HepG2 (cell line): ENCODE data around the gene ZXDC. TPM values are rescaled to one million over a fixed set of nuclear protein-coding genes. Genes with fewer than 3 reads are reported as not detected.

Source experiments
- BRCA1 ChIP-seq: sonication (generic); formaldehyde crosslinking; IDR thresholded peaks from 2 replicates; pipeline ENCODE4 v1.4.0; 2020; ENCODE audit warnings: missing genetic modification reagents
- ELF3 ChIP-seq: IDR thresholded peaks from 2 replicates; pipeline ENCODE4 v1.6.1; 2016; ENCODE audit warnings: missing genetic modification reagents, missing compliant biosample characterization
- FOXK1 ChIP-seq: sonication (generic); formaldehyde crosslinking; IDR thresholded peaks from 2 replicates; pipeline ENCODE4 v1.4.0; 2020; ENCODE audit warnings: low read depth, missing genetic modification reagents, borderline replicate concordance
- GABPB1 ChIP-seq: IDR thresholded peaks from 2 replicates; pipeline ENCODE4 v1.6.1; 2016; ENCODE audit warnings: mild to moderate bottlenecking, missing genetic modification reagents, moderate library complexity, missing compliant biosample characterization
- MAF1 ChIP-seq: sonication (generic); formaldehyde crosslinking; IDR thresholded peaks from 2 replicates; pipeline ENCODE4 v1.5.0; 2020; ENCODE audit warnings: missing genetic modification reagents, borderline replicate concordance
- MATR3 ChIP-seq: sonication (generic); formaldehyde crosslinking; IDR thresholded peaks from 2 replicates; pipeline ENCODE4 v1.4.0; 2020; ENCODE audit warnings: missing genetic modification reagents
- NFYB ChIP-seq: sonication (generic); formaldehyde crosslinking; IDR thresholded peaks from 2 replicates; pipeline ENCODE4 v1.4.0; 2020; ENCODE audit warnings: missing genetic modification reagents
- ONECUT2 ChIP-seq: sonication (generic); formaldehyde crosslinking; IDR thresholded peaks from 2 replicates; pipeline ENCODE4 v1.4.0; 2020; ENCODE audit warnings: missing genetic modification reagents
- PRMT3 ChIP-seq: sonication (generic); formaldehyde crosslinking; IDR thresholded peaks from 2 replicates; pipeline ENCODE4 v1.8.1; 2022; ENCODE audit warnings: low read depth, mild to moderate bottlenecking, moderate library complexity, missing genetic modification reagents, borderline replicate concordance
- RBFOX2 ChIP-seq: fragments of 200-400 bp; formaldehyde crosslinking; IDR thresholded peaks from 2 replicates; pipeline ENCODE4 v1.6.1; 2017; ENCODE audit warnings: low read depth, mild to moderate bottlenecking, low read length
- RBM39 ChIP-seq: fragments of 200-400 bp; formaldehyde crosslinking; IDR thresholded peaks from one replicate; pipeline ENCODE4 v1.6.1; 2018; ENCODE audit warnings: antibody characterized with exemption, mild to moderate bottlenecking, low read depth, low read length; ENCODE audit not compliant: poor library complexity, severe bottlenecking
- REPIN1 ChIP-seq: sonication (generic); formaldehyde crosslinking; IDR thresholded peaks from 2 replicates; pipeline ENCODE4 v1.8.0; 2022; ENCODE audit warnings: missing genetic modification reagents, low read depth, mild to moderate bottlenecking, borderline replicate concordance
- SAFB2 ChIP-seq: sonication (generic); formaldehyde crosslinking; IDR thresholded peaks from 2 replicates; pipeline ENCODE4 v1.5.1; 2020; ENCODE audit warnings: missing genetic modification reagents, low read depth, mild to moderate bottlenecking, borderline replicate concordance
- ZNF205 ChIP-seq: IDR thresholded peaks from 2 replicates; pipeline ENCODE4 v1.6.1; 2018; ENCODE audit warnings: missing biosample characterization, missing genetic modification reagents
- ZNF251 ChIP-seq: sonication (generic); formaldehyde crosslinking; IDR thresholded peaks from 2 replicates; pipeline ENCODE4 v1.9.0; 2021; ENCODE audit warnings: mild to moderate bottlenecking, missing genetic modification reagents
- ZNF256 ChIP-seq: sonication (generic); formaldehyde crosslinking; conservative IDR thresholded peaks from 2 replicates; pipeline ENCODE4 v1.4.0; 2020; ENCODE audit warnings: missing genetic modification reagents
- ZNF329 ChIP-seq: sonication (generic); formaldehyde crosslinking; IDR thresholded peaks from 2 replicates; pipeline ENCODE4 v1.9.0; 2021; ENCODE audit warnings: low read depth, mild to moderate bottlenecking, missing genetic modification reagents
- ZNF564 ChIP-seq: sonication (generic); formaldehyde crosslinking; IDR thresholded peaks from 2 replicates; pipeline ENCODE4 v1.8.1; 2023; ENCODE audit warnings: mild to moderate bottlenecking, missing genetic modification reagents
- ZNF788 ChIP-seq: sonication (generic); formaldehyde crosslinking; IDR thresholded peaks from 2 replicates; pipeline ENCODE4 v1.5.0; 2020; ENCODE audit warnings: mild to moderate bottlenecking, missing genetic modification reagents, borderline replicate concordance
- polyA plus RNA-seq, 8 experiments: library from polyadenylated mRNA; depleted of rRNA in 3 of 8; stranded (reverse) in 7 of 8; unstranded in 1 of 8; fragments of >200 nt; fragmentation: Illumina TruSeq in 4 of 8; extraction: Trizol in 4 of 8; gene quantifications; 2 replicates each; pipeline versions ENCODE4 v1.2.1 to v1.2.3, GENCODE V29; 2011 to 2016; ENCODE audit warnings: low read depth in 4 of 8, missing spikeins in 1 of 8, mixed read lengths in 1 of 8; ENCODE audit not compliant: insufficient read depth in 1 of 8
- total RNA-seq, 5 experiments: library from RNA; depleted of rRNA; stranded (reverse); fragments of >200 nt; fragmentation: Illumina TruSeq; extraction: Trizol; gene quantifications; 2 replicates each; pipeline ENCODE4 v1.2.3, GENCODE V29; 2016; ENCODE audit warnings: low read depth in 1 of 5
- TF ChIP-seq, protein P1 (sequence below): sonication (generic); formaldehyde crosslinking; IDR thresholded peaks from 2 replicates; pipeline ENCODE4 v1.5.0; 2020; ENCODE audit warnings: missing genetic modification reagents
- TF ChIP-seq, protein P2 (sequence below): sonication (generic); formaldehyde crosslinking; IDR thresholded peaks from 2 replicates; pipeline ENCODE4 v1.4.0; 2020; ENCODE audit warnings: mild to moderate bottlenecking, missing genetic modification reagents, borderline replicate concordance
- TF ChIP-seq, protein P3 (sequence below): sonication (generic); formaldehyde crosslinking; IDR thresholded peaks from 2 replicates; pipeline ENCODE4 v1.5.0; 2020; ENCODE audit warnings: missing genetic modification reagents
- TF ChIP-seq, protein P4 (sequence below): sonication (generic); formaldehyde crosslinking; IDR thresholded peaks from 2 replicates; pipeline ENCODE4 v1.8.0; 2022; ENCODE audit warnings: missing genetic modification reagents, mild to moderate bottlenecking, moderate library complexity, borderline replicate concordance
- TF ChIP-seq, protein P5 (sequence below): sonication (generic); formaldehyde crosslinking; IDR thresholded peaks from 2 replicates; pipeline ENCODE4 v1.8.0; 2022; ENCODE audit warnings: mild to moderate bottlenecking, missing genetic modification reagents, moderate library complexity

ZXDC gene
- total and polyA plus RNA-seq, 2 of the 13 experiments (the other 11 are each of a cell fraction or from before 2014, with no cell fraction given): 17.6 to 21.2 TPM

DNA sequence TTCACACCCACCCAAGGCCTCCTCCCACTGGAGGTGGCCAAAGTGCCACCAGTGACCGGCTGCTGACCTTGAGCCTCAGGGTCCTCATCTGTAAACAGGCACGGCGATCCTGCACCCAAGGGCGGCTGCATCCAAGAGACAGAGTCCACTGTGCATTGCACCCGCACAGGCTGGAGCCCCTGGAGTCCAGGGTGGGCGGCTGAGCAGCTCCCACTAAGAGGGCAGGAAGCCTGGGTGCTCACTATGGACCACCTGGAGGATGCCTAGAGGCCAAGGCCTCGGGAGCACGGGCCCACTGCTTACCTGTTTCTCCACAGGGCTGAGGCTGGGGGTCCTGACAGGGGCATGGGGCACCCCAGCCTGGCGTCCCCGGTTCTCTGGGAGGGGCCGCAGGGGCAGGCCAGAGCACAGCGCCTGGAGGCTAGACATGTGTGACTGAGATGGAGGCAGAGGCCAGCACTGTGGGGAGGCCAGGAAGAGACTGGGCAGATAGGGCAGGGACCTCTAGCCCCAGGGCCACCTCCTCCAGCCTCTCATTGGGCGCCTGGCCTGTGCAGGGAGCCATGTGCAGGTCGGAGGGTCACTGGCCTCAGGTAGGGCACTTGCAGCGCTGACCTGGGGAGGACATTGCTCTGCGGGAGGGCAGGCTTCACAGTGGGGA is 41.7 kb upstream of the ZXDC start, which contains the start of gene UROC1 (continued):
- TF ChIP-seq SAFB2 (CRISPR knock-in tag) (no peak), NFYB (CRISPR knock-in tag) (peak; percentile 53; the same call in 1 of the 2 replicates), ZNF564 (CRISPR knock-in tag) (no peak), ZNF788 (CRISPR knock-in tag) (no peak), ZNF329 (CRISPR knock-in tag) (no peak), ELF3 (CRISPR knock-in tag) (0 out of 2 replicates have a peak, but pooled peaks have one; percentile 15), ZNF251 (CRISPR knock-in tag) (no peak), GABPB1 (CRISPR knock-in tag) (peak; percentile 38; the same call in 1 of the 2 replicates), RBM39 (no peak), PRMT3 (CRISPR knock-in tag) (no peak), FOXK1 (CRISPR knock-in tag) (peak; percentile 54; the same call in 1 of the 2 replicates), REPIN1 (CRISPR knock-in tag) (0 out of 2 replicates have a peak, but pooled peaks have one; percentile 45), MAF1 (CRISPR knock-in tag) (no peak), ONECUT2 (CRISPR knock-in tag) (no peak), MATR3 (no peak), ZNF256 (CRISPR knock-in tag) (no peak), RBFOX2 (peak; percentile 45), BRCA1 (CRISPR knock-in tag) (no peak), ZNF205 (CRISPR knock-in tag) (no peak; the same call in 1 of the 2 replicates)
- TF ChIP-seq, protein P1, sequence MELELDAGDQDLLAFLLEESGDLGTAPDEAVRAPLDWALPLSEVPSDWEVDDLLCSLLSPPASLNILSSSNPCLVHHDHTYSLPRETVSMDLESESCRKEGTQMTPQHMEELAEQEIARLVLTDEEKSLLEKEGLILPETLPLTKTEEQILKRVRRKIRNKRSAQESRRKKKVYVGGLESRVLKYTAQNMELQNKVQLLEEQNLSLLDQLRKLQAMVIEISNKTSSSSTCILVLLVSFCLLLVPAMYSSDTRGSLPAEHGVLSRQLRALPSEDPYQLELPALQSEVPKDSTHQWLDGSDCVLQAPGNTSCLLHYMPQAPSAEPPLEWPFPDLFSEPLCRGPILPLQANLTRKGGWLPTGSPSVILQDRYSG (CRISPR knock-in tag): no peak
- TF ChIP-seq, protein P2, sequence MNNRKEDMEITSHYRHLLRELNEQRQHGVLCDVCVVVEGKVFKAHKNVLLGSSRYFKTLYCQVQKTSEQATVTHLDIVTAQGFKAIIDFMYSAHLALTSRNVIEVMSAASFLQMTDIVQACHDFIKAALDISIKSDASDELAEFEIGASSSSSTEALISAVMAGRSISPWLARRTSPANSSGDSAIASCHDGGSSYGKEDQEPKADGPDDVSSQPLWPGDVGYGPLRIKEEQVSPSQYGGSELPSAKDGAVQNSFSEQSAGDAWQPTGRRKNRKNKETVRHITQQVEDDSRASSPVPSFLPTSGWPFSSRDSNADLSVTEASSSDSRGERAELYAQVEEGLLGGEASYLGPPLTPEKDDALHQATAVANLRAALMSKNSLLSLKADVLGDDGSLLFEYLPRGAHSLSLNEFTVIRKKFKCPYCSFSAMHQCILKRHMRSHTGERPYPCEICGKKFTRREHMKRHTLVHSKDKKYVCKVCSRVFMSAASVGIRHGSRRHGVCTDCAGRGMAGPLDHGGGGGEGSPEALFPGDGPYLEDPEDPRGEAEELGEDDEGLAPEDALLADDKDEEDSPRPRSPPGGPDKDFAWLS (CRISPR knock-in tag): no peak
- TF ChIP-seq, protein P3, sequence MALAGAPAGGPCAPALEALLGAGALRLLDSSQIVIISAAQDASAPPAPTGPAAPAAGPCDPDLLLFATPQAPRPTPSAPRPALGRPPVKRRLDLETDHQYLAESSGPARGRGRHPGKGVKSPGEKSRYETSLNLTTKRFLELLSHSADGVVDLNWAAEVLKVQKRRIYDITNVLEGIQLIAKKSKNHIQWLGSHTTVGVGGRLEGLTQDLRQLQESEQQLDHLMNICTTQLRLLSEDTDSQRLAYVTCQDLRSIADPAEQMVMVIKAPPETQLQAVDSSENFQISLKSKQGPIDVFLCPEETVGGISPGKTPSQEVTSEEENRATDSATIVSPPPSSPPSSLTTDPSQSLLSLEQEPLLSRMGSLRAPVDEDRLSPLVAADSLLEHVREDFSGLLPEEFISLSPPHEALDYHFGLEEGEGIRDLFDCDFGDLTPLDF: no peak
- TF ChIP-seq, protein P4, sequence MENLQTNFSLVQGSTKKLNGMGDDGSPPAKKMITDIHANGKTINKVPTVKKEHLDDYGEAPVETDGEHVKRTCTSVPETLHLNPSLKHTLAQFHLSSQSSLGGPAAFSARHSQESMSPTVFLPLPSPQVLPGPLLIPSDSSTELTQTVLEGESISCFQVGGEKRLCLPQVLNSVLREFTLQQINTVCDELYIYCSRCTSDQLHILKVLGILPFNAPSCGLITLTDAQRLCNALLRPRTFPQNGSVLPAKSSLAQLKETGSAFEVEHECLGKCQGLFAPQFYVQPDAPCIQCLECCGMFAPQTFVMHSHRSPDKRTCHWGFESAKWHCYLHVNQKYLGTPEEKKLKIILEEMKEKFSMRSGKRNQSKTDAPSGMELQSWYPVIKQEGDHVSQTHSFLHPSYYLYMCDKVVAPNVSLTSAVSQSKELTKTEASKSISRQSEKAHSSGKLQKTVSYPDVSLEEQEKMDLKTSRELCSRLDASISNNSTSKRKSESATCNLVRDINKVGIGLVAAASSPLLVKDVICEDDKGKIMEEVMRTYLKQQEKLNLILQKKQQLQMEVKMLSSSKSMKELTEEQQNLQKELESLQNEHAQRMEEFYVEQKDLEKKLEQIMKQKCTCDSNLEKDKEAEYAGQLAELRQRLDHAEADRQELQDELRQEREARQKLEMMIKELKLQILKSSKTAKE (CRISPR knock-in tag): peak; percentile 33; the same call in 1 of the 2 replicates
- TF ChIP-seq, protein P5, sequence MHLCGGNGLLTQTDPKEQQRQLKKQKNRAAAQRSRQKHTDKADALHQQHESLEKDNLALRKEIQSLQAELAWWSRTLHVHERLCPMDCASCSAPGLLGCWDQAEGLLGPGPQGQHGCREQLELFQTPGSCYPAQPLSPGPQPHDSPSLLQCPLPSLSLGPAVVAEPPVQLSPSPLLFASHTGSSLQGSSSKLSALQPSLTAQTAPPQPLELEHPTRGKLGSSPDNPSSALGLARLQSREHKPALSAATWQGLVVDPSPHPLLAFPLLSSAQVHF (CRISPR knock-in tag): no peak
